GM21528 (cell line): ENCODE measurements around the gene SOD3.

Source experiments
- ATAC-seq: cut with Tn5 transposase; IDR thresholded peaks from one replicate; pipeline ENCODE4 v1.9.1; 2021; ENCODE audit warnings: mild to moderate bottlenecking, moderate library complexity; ENCODE audit not compliant: unreplicated experiment, low FRiP score

The SOD3 gene

GRCh38 chr4:24840362-24840761, 45.0 kb downstream of the SOD3 start:
- no peak for ATAC-seq

- no peak for ATAC-seq
Observed at GRCh38 chr4:24840826-24841543, 45.6 kb downstream of the SOD3 start.

- ATAC-seq: no peak
Observed at GRCh38 chr4:24842356-24842755, 47.0 kb downstream of the SOD3 start.

GRCh38 chr4:24843096-24843495, 47.7 kb downstream of the SOD3 start:
- ATAC-seq: no peak

GRCh38 chr4:24845132-24845531, 49.8 kb downstream of the SOD3 start:
- ATAC-seq: no peak

- ATAC-seq: no peak
Observed at GRCh38 chr4:24845902-24846301, 50.5 kb downstream of the SOD3 start.

GRCh38 chr4:24846716-24847115, 51.3 kb downstream of the SOD3 start:
- ATAC-seq: no peak

- no peak for ATAC-seq
Observed at GRCh38 chr4:24849351-24849750, 54.0 kb downstream of the SOD3 start.

- no peak for ATAC-seq
Observed at GRCh38 chr4:24849756-24850155, 54.4 kb downstream of the SOD3 start.
